Neural cell (in vitro differentiated cells): Measurements from ENCODE around the gene SH3RF2.

Experiments used
- MXI1 ChIP-seq: fragments of 450-650 bp; conservative IDR thresholded peaks from 2 replicates; pipeline ENCODE4 v1.6.1; 2014; ENCODE audit warnings: antibody characterized with exemption, mild to moderate bottlenecking; ENCODE audit not compliant: poor library complexity, severe bottlenecking
- POLR2AphosphoS5 ChIP-seq: IDR thresholded peaks from 2 replicates; pipeline ENCODE4 v1.6.1; 2012
- RAD21 ChIP-seq: fragments of 450-650 bp; conservative IDR thresholded peaks from 2 replicates; pipeline ENCODE4 v1.6.1; 2014; ENCODE audit warnings: antibody characterized with exemption, mild to moderate bottlenecking, moderate library complexity
- SMC3 ChIP-seq: fragments of 450-650 bp; conservative IDR thresholded peaks from 2 replicates; pipeline ENCODE4 v1.6.1; 2014; ENCODE audit warnings: antibody characterized with exemption, mild to moderate bottlenecking, moderate library complexity; ENCODE audit not compliant: poor library complexity
- TF ChIP-seq, protein P1 (sequence below): fragments of 450-650 bp; IDR thresholded peaks from 2 replicates; pipeline ENCODE4 v1.5.1; 2014; ENCODE audit warnings: antibody characterized with exemption, mild to moderate bottlenecking, moderate library complexity; ENCODE audit not compliant: poor library complexity, severe bottlenecking
- TF ChIP-seq, protein P2 (sequence below): IDR thresholded peaks from 2 replicates; pipeline ENCODE4 v1.6.1; 2012; ENCODE audit warnings: borderline replicate concordance

DNA sequence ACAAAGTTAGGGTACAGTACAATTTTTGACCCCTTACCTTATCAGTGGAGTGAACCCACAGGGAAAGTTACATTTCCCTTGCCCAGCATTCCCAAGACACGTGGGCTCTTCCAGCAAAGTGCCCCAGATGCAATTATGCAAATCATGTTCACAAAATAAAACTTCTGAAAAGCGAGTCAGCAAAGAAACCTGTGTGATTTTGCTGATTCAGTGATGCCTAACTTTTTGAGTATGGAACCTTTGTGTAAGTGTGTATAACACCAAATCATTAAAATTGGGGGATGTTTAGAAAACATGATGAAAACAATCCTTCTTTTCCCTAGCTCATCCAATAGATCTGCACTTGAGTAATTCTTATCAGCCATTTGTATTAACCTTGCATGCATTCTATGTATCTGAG is 52.6 kb downstream of the SH3RF2 start:
- TF ChIP-seq MXI1: no peak
- TF ChIP-seq RAD21: no peak
- no peak for TF ChIP-seq SMC3
- TF ChIP-seq, protein P1, sequence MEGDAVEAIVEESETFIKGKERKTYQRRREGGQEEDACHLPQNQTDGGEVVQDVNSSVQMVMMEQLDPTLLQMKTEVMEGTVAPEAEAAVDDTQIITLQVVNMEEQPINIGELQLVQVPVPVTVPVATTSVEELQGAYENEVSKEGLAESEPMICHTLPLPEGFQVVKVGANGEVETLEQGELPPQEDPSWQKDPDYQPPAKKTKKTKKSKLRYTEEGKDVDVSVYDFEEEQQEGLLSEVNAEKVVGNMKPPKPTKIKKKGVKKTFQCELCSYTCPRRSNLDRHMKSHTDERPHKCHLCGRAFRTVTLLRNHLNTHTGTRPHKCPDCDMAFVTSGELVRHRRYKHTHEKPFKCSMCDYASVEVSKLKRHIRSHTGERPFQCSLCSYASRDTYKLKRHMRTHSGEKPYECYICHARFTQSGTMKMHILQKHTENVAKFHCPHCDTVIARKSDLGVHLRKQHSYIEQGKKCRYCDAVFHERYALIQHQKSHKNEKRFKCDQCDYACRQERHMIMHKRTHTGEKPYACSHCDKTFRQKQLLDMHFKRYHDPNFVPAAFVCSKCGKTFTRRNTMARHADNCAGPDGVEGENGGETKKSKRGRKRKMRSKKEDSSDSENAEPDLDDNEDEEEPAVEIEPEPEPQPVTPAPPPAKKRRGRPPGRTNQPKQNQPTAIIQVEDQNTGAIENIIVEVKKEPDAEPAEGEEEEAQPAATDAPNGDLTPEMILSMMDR: no peak
- TF ChIP-seq, protein P2, sequence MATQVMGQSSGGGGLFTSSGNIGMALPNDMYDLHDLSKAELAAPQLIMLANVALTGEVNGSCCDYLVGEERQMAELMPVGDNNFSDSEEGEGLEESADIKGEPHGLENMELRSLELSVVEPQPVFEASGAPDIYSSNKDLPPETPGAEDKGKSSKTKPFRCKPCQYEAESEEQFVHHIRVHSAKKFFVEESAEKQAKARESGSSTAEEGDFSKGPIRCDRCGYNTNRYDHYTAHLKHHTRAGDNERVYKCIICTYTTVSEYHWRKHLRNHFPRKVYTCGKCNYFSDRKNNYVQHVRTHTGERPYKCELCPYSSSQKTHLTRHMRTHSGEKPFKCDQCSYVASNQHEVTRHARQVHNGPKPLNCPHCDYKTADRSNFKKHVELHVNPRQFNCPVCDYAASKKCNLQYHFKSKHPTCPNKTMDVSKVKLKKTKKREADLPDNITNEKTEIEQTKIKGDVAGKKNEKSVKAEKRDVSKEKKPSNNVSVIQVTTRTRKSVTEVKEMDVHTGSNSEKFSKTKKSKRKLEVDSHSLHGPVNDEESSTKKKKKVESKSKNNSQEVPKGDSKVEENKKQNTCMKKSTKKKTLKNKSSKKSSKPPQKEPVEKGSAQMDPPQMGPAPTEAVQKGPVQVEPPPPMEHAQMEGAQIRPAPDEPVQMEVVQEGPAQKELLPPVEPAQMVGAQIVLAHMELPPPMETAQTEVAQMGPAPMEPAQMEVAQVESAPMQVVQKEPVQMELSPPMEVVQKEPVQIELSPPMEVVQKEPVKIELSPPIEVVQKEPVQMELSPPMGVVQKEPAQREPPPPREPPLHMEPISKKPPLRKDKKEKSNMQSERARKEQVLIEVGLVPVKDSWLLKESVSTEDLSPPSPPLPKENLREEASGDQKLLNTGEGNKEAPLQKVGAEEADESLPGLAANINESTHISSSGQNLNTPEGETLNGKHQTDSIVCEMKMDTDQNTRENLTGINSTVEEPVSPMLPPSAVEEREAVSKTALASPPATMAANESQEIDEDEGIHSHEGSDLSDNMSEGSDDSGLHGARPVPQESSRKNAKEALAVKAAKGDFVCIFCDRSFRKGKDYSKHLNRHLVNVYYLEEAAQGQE: no peak
- TF ChIP-seq POLR2AphosphoS5: no peak
